ENCODE results near the gene PRDM16.

Gene PRDM16

DNA sequence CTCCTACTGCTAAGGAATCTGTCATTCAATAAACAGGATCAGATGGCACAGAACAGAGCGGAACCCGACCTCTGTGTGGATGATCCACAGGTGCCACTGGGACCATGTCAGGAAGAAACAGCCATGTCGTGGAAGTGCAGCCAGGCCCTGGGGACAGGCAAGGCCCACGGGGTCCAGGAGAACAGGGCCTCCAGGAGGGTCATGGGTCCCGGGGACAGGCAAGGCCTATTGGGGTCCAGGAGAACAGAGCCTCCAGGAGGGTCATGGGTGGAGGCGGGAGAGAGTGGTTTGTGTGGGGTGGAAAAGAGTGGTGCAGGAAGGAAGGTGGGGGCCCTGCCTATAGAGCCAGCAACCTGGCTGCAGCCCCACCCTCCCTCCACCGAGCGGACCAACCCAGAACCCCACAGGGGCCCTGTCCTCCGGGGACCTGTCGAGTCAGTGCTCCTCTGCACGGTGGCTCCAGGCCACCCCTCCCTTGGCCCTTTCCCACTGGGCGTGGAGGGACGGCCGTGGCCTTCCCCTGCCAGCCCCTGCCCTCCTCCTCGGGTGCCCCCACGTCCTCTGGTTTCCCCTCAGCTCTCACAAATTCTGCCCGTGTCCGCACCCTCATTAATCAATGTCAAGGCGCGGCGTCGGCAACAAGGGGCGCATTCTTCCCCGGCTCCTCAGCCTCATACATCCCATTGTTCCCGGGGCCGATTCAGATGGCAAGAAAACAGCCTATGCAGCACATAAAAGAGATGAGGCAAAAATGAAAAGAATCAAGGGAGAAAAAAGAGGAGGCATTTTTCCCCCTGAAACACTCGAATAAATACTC, 146.4 kb downstream of the PRDM16 start:
- no peak for DNase-seq

GRCh38 chr1:3216015-3216391, 147.0 kb downstream of the PRDM16 start:
- DNase-seq = no peak

DNA sequence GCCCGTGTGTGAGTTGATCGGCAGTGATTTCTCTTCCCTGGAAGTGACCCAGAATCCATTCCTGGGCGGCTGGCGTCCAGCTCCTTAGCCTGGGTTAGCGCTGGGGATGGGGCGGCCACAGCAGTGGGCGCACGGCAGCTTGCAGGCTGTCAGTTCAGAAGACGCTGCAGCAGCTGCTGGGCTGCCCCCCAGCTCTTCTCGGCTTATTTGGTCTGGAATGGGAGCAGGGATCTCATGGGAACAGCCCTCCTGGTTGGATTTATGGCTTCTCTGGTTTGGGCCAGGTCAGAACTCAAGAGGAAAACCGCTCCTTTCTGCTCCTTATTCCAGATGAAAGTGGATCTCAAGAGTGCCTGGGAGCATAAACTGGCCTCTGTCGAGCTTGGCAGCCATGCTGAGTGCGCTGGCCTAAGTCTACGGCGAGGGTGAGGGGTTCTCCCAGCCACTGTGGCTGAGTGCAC, 148.2 kb downstream of the PRDM16 start:
- DNase-seq = no peak

GRCh38 chr1:3217979-3218679, 149.1 kb downstream of the PRDM16 start:
- DNase-seq = no peak

DNA sequence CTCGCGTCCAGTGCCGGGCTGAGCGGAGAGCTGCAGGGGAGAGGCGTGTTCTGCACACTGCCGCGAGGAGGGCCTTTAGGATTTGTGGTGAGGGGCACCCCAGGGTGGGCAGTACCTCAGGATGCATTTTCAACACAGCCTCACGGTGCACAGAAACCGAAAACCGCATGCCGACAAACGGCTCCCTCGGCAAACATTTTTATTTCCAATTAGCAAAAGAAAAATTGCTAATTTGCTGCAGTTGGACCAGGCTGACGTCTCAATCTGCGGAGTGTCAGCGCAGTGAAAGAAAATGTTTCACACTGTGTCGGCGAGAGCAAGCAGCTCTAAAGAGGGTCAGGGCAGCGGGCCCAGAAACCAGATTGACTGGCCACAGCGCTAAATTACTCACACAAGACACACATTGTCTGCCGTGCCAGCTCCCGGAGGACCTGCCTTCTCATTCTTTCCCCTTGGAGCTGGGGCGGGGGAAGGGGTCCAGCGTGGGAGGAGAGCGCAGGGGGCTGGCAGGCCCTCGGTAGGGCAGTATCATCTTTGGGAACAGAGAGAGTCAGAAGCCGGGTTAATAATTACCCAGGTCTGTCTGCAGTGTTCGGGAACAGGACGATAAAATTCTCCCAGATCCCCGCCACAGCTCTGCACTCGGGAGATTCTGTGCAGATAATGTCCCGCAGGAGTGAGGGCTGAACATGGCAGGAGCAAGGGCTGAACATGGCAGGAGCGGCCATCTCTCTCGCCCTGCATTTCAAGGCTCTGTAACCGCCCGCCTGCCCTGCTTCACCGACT, 150.2 kb downstream of the PRDM16 start:
- no peak for DNase-seq

DNA sequence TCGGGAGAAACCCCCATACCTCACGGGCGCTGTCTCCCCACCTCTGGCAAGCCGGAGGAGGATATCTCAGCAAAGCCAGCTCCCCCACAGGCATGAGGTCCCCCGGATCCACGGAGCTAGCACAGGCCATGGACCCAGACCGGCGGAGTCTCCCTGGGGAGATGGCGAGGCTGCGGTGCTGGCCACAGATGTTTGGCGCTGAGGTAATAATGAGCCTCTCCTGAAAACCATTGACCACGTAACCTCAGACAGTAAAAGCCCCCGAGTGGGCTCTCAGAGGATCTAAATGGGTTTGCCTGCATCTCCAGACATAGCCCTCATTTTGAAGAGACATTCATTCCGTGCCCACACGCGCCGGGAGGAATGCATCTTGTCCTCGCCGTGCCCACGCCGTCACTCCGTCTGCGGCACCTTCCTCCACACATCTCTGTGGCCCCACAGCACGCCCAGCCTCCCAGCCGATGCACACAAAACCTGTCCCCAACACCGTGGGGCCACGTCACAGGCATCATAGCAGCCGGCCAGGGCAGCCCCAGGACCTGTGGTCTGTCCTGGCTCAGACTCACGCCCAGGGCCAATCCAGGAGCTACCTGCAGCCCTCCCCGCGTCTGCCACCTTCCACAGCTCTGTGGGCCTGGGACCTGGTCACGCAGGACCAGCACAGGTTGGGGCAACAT, 150.9 kb downstream of the PRDM16 start:
- no peak for DNase-seq

DNA sequence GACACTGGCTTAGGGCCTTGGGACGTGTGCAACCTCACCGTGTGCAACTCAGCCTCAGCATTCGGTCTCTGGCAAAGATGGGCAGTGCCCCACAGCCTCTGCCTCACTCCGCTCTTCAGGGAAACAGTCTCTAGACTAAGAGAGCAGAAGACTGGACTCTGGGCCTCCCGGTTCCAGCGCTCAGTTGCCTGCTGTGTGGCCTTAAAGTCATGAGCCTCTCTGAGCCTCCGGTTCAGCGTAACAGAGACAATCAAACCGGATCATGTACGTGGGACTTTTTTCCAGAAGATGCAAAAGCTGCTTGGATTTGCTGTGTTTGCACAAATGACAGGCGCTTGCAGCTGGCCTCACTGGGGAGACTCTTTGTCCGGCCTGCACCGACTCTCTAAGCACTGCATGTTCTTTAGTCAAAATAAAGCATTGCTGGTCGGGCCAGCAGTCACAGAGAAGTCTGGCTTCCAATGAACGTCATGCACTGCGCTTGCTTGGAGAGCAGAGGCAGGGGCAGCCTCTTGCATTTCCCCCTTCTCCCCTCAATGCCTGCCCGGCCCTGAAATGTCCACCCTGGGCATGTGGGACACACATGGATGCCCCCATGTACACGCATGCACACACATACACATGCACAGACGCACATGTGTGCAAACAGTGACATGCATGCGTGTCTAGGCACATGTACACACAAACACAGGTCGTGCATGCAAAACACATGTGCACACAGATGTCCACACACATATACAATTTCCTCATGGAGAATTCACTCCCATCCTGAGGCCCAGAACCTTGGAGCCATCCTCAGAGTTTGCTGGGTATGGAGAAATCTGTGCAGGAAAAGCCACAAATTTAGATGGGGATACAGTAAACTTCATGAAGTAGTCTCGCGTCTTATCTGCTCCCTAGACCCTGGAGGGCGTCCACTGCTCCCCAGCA, 152.4 kb downstream of the PRDM16 start:
- DNase-seq = no peak

DNA sequence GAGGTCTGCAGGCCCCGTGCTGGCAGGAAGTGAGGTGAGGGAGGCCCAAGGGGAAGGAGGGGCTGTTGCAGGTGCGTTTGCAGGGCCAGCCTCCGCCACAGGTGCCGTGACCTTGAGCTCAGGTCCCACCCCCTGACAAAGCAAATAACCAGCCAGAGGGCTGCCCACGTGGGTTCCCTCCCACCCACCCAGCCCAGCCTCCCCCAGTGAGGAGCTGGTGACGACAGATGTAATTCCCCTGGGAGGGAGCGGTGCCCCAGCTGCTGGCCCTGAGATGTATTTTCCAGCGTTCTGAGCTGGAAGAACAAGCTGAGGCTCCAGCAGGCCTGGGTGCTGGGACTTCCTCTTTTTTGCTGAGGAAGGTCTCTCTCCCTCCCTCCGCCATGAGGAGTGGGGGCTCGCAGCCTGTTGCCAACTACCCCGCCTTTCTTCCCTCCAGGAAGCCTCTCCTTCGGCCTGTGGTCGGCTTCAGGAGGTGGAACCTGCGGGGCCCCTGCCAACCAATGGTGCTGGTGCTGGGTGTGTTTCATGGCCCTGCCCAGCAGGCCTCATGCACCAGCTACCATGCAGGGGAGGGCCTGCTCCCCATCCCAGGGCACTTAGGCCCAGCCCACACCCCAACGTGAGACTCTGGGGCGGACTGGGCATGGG, 153.2 kb downstream of the PRDM16 start:
- no peak for DNase-seq

- DNase-seq = no peak
Observed at GRCh38 chr1:3225661-3226060, 156.7 kb downstream of the PRDM16 start.

GRCh38 chr1:3226191-3226590, 157.2 kb downstream of the PRDM16 start:
- DNase-seq = no peak

GRCh38 chr1:3226701-3227350, 157.8 kb downstream of the PRDM16 start:
- no peak for DNase-seq

DNA sequence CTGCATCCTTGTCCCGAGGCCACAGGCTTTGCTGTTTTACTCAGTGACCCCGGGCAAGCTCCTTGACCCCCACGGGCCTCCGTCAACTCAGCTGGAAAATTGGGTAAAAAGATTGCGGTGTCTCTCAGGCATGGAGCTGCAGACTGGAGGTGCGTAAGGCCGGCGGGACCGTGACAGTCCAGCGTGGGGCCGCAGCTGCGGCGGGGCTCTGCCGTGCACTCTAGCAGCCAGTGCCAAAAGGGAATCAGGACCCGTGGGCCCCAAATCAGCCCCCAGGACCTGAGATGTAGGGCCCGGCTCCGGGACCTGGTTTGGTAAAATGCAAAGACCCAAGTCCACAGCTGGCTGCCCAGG, 158.3 kb downstream of the PRDM16 start:
- no peak for DNase-seq

DNA sequence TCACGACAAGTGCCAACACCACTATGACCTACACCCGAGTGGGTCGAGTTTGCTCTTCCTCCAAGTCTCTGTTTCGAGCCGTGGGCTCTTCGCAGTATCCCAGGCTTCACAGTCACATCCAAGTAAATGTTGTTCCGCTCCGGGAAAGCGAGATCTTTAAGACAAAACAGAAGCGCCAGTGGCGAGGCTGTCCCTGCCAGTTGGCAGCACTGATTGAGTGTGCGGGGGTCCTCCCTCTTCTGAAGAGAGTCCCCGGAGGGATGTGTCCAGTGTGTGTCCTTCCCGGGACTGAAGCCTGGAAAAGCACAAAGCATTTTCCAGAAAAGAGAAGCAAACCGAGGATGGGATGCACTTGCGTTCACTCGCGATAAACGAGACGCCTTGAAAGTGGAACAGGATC, 158.9 kb downstream of the PRDM16 start:
- DNase-seq = no peak

- DNase-seq = no peak
Observed at GRCh38 chr1:3229081-3229725, 160.2 kb downstream of the PRDM16 start.

- no peak for DNase-seq
Observed at GRCh38 chr1:3230553-3230952, 161.6 kb downstream of the PRDM16 start.

GRCh38 chr1:3231245-3231644, 162.2 kb downstream of the PRDM16 start:
- no peak for DNase-seq

GRCh38 chr1:3231826-3232225, 162.8 kb downstream of the PRDM16 start:
- no peak for DNase-seq

GRCh38 chr1:3233031-3233430, 164.0 kb downstream of the PRDM16 start:
- no peak for DNase-seq

GRCh38 chr1:3233551-3233950, 164.5 kb downstream of the PRDM16 start:
- no peak for DNase-seq

- DNase-seq = no peak
Observed at GRCh38 chr1:3234281-3234680, 165.3 kb downstream of the PRDM16 start.
